Fibroblast of lung (primary cell): ENCODE measurements around the gene LTV1.
"Not testable (repeated sequence)": the region's sequence is repeated elsewhere in the genome, so short reads cannot be mapped to it uniquely, and the experiment has no call there.

Source experiments
- EZH2 ChIP-seq: IDR thresholded peaks from 2 replicates; pipeline ENCODE4 v1.5.1; 2012; ENCODE audit warnings: low read length, control low read depth, mild to moderate bottlenecking; ENCODE audit errors: missing control alignments
- TF ChIP-seq, protein P1 (sequence below), 2 donors: IDR thresholded peaks in 1 of 2; conservative IDR thresholded peaks in 1 of 2; 1 replicate in 1 of 2; 2 replicates in 1 of 2; pipeline ENCODE4 v1.5.1; 2011 to 2012; ENCODE audit warnings: low read length in 2 of 2, control low read depth in 1 of 2, inconsistent platforms in 1 of 2, low read depth in 1 of 2, mild to moderate bottlenecking in 1 of 2

DNA sequence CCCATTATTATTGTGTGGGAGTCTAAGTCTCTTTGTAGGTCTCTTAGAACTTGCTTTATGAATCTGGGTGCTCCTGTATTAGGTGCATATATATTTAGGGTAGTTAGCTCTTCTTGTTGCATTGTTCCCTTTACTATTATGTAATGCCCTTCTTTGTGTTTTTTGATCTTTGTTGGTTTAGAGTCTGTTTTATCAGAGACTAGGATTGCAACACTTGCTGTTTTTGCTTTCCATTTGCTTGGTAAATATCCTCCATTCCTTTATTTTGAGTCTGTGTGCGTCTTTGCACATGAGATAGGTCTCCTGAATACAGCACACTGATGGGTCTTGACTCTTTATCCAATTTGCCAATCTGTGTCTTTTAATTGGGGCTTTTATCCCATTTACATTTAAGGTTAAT, 11.9 kb downstream of the LTV1 start:
- TF ChIP-seq, protein P1, sequence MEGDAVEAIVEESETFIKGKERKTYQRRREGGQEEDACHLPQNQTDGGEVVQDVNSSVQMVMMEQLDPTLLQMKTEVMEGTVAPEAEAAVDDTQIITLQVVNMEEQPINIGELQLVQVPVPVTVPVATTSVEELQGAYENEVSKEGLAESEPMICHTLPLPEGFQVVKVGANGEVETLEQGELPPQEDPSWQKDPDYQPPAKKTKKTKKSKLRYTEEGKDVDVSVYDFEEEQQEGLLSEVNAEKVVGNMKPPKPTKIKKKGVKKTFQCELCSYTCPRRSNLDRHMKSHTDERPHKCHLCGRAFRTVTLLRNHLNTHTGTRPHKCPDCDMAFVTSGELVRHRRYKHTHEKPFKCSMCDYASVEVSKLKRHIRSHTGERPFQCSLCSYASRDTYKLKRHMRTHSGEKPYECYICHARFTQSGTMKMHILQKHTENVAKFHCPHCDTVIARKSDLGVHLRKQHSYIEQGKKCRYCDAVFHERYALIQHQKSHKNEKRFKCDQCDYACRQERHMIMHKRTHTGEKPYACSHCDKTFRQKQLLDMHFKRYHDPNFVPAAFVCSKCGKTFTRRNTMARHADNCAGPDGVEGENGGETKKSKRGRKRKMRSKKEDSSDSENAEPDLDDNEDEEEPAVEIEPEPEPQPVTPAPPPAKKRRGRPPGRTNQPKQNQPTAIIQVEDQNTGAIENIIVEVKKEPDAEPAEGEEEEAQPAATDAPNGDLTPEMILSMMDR (conservative IDR thresholded peaks at IDR 0.05 in 1 of 2, IDR thresholded peaks at IDR 0.05 in 1 of 2; ENCODE audit: low read depth in 1 of 2, low read length in 2 of 2): not testable (repeated sequence)
- TF ChIP-seq EZH2: not testable (repeated sequence)
